GM10847 (cell line): ENCODE measurements around the gene CELA1.

ENCODE experiments used
- POLR2A ChIP-seq: IDR thresholded peaks from 2 replicates; pipeline ENCODE4 v1.6.1; 2011; ENCODE audit not compliant: insufficient read length; ENCODE audit errors: extremely low read depth

The CELA1 gene

DNA sequence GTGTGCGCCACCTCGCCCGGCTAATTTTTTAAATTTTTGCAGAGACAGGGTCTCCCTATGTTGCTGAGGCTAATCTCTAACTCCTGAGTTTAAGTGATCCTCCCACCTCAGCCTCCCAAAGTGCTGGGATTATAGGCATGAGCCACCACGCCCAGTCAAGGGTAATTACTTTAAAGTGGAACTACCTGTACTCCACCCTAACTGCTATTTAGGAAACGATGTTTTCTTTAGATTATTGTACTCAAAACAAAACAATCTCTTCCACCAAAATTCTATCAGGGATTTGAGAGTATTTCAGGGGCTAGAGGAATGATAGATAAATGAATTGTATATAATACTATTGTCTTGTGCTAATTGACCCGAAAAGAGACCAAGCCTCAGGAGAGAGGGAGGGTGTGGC, 12.9 kb downstream of the CELA1 start:
- no peak for TF ChIP-seq POLR2A

DNA sequence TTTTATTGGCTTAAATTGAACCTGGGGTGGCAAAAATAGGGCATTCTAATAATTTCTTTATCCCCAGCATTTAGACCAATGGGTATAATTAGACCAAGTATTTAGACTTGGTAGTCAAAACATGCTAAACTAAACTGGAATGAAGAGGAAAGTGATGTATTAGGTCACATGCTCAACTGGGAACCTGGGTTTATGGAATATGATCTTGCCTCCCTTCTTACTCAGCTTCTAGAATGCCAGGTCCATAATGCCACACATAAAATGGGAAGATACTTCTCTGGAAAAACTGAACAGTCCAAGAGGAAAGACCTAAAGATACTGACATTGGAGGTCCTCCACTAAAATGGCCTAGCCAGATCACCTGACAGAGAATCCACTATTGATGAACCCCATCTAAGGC, 16.3 kb downstream of the CELA1 start:
- TF ChIP-seq POLR2A, result no peak

DNA sequence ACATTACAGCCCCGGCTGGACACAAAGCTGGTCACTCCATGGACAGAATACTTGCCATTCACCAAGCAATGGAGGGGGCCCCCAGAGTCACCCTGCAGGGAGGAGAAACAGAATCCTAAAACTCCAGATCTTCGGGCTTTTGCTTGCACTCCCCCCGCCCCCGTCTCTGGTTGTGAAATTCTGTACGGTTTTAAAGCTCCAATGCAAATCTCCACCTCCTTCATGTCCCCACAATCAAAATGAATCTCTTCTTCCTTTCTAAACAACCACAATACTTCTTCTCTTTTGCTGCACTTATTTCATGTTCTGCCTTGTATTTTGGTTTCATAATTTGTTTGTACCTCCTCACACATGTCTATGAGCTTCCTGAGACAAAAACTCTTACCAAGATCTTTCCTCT, 16.7 kb downstream of the CELA1 start:
- no peak for TF ChIP-seq POLR2A

- TF ChIP-seq POLR2A, result no peak
Observed at GRCh38 chr12:51328587-51328986, 17.9 kb downstream of the CELA1 start.

DNA sequence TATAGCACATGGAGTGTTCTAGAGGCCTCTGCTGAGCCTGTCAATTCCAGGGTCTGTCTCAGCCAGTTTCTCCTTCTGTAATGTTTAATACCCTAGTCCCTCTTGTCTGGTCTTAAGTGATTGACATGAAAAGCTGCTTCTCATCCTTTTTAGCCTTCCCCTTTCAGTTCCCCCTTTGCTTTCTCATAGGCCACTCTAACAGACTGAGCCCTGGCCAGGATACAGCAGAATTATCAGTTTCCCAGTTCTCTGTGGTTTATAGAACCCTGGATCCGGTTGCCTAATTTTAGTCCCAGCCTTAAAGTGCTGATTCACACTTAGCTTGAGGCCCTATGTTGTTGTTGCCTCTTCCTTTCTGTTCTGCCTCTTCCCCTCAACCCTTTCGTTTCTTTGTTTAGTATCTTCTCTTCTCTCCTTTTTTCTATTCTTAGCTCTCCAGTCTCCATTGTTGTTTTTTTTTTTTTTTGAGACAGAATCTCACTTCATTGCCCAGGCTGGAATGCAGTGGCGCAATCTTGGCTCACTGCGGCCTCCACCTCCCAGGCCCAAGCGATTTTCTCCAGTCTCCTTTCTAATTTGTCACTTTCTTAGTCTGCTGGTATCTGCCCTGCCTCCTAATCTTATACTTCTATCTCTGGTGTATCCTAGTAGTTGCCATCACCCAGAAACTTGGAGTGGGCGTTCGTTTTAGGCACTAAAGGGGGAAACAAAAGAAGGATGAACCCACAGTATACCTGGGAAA, 19.6 kb downstream of the CELA1 start:
- no peak for TF ChIP-seq POLR2A

DNA sequence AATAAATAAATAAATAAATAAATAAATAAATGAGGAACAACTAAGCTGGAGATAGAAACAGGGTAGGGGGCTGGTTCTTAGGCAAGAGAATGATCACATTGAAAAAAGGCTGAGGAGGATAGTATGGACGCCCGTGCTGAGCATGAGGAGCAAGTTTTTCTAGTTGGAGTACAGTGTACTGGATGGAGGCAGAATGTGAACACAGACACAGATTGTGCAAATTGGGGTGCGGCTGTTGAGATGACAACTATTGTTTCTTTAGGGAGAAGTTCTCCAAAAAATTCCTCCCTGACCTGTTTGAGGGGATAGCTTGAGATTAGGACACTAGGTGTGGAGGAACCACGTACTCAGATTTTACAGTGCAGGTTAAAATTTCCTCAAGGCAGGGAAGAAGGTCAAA, 21.5 kb downstream of the CELA1 start:
- no peak for TF ChIP-seq POLR2A

DNA sequence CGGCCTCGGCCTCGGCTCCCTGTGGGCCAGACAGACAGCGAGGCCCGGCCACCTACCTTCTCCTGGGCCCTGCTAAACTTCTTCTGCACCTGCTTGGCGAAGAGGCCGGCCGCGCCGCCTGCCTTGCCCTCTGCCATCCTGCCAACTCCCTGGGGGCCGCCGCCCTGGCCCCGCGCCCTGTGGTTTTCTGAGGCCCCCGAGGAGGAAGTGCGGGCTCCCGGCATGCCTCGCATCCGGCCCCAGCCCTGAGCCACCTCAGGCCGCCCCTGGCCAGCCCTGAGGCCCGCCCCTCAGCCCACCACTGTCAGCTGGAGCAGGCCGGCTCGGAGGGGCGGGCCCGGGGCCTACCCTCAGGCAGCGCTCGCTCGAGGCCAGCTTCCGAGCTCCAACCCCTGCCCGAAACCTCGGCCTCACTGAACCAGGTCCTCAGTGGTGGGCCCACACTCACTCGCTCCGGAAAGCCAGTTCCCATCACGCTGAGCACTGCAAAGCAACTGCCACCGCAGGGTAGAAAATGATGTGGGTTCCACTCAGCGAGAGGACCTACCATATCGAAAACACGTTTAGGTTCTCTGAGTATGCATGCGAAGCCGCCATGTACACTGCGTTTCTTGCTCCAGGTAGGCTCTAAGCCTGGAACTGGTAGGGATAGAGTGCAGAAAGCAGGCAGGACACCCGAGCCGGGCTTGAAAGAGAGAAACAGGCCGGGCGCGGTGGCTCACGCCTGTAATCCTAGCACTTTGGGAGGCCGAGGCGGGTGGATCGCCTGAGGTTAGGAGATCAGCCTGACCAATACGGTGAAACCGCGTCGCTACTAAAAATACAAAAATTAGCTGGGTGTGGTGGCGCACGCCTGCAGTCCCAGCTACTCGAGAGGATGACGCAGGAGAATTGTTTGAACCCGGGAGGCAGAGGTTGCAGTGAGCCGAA, 22.2 kb downstream of the CELA1 start, which contains the start of gene BIN2:
TSS of gene BIN2 (minus strand) at position 209 of the 930 bp plus-strand sequence. CDS start at position 137, 72 bp downstream.
- TF ChIP-seq POLR2A, result peak; percentile 66

GRCh38 chr12:51323317-51323960, 23.0 kb downstream of the CELA1 start:
- peak; percentile 29 for TF ChIP-seq POLR2A

DNA sequence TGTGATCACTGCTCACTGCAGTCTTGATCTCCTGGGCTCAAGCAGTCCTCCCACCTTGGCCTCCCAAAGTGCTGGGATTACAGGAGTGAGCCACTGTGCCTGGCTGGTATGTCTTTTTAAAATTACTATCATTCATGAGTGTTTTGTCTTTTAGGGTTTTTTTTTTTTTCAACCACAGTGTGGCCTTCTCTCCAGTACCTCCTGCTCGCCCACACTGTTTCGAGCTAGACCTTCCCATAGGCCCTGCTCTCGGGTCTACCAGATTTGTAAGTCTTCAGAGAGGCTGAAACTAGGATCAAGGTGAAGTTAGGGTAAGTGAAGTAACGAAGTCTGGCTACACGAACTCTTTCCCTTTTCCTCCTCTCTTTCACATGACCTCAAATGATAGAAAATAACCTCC, 24.0 kb downstream of the CELA1 start:
- no peak for TF ChIP-seq POLR2A

DNA sequence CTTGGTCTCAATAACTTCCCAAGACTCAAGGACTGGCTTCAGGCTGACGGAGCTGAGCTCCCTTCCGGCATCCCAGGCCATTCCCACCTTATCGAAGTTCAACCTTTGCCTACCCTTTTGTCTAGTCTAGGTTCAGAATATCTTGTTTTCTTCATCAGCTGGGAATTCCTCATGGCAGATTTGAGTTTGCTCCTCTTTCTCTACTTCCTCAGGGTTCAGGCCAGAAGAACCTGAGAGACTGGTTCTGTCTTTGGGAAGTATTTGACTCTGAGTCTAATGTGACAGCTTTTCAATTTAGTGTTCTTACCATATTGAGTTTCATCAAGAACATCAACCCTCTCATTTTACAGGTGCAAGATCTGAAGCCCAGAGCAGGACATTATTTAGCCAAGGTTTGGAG, 24.6 kb downstream of the CELA1 start:
- no peak for TF ChIP-seq POLR2A

GRCh38 chr12:51320695-51321320, 25.7 kb downstream of the CELA1 start:
- no peak for TF ChIP-seq POLR2A

DNA sequence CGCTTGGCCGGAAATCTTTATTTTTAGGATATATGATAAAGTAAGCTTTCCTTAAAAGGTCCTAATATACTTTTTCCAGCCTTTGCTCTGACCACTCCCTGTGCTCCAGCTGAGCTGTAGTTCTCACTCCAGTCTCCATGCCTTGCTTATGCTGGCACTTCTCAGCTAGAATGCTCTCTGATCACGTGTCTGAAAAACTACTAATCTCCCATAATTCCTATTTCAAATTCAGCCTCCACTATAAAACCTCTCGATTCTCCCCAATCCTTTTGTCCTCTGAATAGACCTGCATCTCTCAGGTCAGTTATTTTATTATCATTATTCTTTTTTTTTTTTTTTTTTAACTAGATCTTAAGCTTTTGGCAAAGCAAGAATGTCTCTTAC, 26.2 kb downstream of the CELA1 start:
- TF ChIP-seq POLR2A, result no peak

DNA sequence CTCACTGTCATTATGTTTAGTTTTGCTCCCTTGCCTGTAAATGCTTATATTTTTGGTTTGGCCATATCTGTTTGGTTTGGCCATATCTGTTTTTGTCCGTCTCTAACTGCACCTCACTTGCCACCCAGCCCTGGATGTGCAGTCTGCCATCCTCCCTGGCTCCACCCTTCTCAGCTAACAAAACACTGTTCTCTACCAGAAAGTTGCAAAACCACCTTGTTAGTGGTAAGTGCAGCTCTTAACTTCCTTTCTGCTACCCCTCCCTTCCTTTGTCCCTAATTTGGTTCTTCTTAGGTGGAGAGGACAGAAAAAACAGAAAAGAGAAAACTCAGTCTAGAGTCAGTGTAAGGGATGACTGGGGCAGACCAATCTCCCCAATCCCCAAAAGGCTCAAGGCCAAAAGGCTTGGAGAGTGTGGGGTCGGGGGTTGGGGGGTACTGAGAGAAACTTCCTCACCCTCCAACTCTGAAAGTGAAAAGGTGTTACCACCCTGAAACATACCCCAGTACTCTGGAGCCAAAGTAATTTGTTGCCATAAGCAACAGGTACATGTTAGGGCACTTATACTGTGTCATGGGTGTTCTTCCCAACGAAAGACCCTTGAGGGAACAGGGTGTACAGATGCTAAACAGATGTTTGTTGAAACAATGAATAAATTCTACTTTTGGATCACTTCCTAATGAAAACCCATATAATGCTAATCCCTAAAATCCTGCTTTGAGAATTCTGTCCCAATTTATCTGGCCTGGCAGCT, 27.5 kb downstream of the CELA1 start:
- no peak for TF ChIP-seq POLR2A

- TF ChIP-seq POLR2A, result no peak
Observed at GRCh38 chr12:51311389-51311788, 35.1 kb downstream of the CELA1 start.
